Peyer's patch (tissue), 4 donors: Measurements from ENCODE around the gene PIP5K1C.

ENCODE experiments used
- POLR2A ChIP-seq, 2 donors: fragments of 450-650 bp; IDR thresholded peaks; one replicate each; pipeline ENCODE4 v1.5.1; 2017; ENCODE audit warnings: antibody characterized with exemption in 2 of 2, mild to moderate bottlenecking in 2 of 2, moderate library complexity in 2 of 2
- TF ChIP-seq, protein P1 (sequence below), 6 experiments: fragments of 450-650 bp in 4 of 6; fragments of 200-600 bp in 2 of 6; sonication (generic) in 1 of 6; IDR thresholded peaks; one replicate each; pipeline ENCODE4 v1.5.1; 2017 to 2019; ENCODE audit warnings: antibody characterized with exemption in 6 of 6, mild to moderate bottlenecking in 3 of 6, moderate library complexity in 1 of 6

DNA sequence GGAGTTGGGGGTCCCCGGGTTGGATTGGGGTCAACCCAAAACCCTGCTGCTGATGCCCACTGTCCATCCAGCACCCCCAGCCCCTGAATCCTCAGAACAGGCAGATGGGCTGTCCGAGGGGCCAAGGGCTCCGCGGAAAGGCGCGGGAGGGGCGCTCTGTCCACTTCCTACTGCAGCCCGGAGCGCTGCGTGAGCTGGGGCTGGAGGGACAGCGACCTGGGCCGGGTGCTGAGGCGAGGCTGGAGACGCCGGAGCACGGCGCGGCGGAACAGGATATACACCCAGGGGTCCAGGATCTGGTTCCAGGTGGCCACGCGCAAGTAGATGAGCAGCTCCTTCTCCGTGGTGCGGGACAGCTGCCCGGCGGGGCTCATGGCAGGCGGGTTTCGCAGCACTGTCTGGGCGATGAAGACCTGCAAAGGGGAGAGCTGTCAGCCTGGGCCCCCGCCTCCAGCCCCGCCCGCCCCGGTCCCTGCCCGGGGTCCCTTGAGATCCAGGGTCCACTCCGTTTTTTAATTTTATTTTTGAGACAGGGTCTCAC, 104.7 kb downstream of the PIP5K1C start:
- TF ChIP-seq, protein P1, sequence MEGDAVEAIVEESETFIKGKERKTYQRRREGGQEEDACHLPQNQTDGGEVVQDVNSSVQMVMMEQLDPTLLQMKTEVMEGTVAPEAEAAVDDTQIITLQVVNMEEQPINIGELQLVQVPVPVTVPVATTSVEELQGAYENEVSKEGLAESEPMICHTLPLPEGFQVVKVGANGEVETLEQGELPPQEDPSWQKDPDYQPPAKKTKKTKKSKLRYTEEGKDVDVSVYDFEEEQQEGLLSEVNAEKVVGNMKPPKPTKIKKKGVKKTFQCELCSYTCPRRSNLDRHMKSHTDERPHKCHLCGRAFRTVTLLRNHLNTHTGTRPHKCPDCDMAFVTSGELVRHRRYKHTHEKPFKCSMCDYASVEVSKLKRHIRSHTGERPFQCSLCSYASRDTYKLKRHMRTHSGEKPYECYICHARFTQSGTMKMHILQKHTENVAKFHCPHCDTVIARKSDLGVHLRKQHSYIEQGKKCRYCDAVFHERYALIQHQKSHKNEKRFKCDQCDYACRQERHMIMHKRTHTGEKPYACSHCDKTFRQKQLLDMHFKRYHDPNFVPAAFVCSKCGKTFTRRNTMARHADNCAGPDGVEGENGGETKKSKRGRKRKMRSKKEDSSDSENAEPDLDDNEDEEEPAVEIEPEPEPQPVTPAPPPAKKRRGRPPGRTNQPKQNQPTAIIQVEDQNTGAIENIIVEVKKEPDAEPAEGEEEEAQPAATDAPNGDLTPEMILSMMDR (IDR thresholded peaks at IDR 0.05), result no peak
- TF ChIP-seq POLR2A (IDR thresholded peaks at IDR 0.05), result no peak
